ENCODE measurements around the gene ADI1. TPM values are rescaled to one million over a fixed set of nuclear protein-coding genes. Genes with fewer than 3 reads are reported as not detected.
"Not testable (repeated sequence)": the region's sequence is repeated elsewhere in the genome, so short reads cannot be mapped to it uniquely, and the experiment has no call there.

Gene ADI1
- total RNA-seq, 2 experiments from 2014 or later, result 19.2 to 22.1 TPM

DNA sequence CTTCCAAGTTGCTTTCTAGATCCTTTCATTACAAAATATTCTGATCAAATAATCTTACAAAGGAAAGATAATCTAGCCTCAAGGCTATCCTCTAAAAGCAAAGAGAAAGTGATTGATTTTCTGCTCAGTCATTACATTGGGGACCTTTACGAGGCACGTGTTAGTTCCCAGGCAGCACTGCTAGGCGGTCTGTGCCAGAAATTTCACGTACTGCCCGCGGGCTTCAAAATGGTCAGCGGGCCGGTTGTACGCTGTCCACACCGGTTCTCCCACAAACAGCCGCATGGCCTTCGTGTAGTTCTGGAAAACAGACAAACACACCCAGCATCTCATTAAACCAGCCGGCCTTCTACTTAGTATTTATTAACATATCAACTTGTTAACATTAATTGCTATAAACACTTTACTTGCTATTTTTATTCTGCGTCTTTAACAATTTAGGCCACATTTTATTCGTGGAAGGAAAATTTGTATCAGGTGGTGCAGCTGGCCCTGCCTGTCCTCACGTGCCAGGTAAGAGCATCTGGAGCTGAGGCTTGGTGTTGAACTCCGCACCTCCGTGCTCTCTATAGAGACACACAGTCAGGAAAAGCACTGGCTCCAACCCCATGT lies 20.4 kb downstream of the ADI1 start:
- Histone ChIP-seq H3K9me3 (ENCODE audit: low read length) (no peaks in the 10 kb centered on the region), H3K79me2 (ENCODE audit: insufficient read depth, low read depth, low read length) (no peaks in the 10 kb centered on the region), H3K27ac (ENCODE audit: low read depth, low read length, poor library complexity, severe bottlenecking) (no peak overlapping the region), H4K20me1 (ENCODE audit: insufficient read depth, low read length) (no peaks in the 10 kb centered on the region), H2AFZ (ENCODE audit: low read length) (no peak overlapping the region), H3K4me2 (ENCODE audit: low read length) (no peak overlapping the region), H3K36me3 (ENCODE audit: insufficient read depth, low read length) (peaks cover 42% of the 10 kb centered on the region), H3K9me2 (ENCODE audit: insufficient read depth, low read length) (no peaks in the 10 kb centered on the region), H3K4me1 (ENCODE audit: insufficient read depth, low read length, poor library complexity, severe bottlenecking) (no peaks in the 10 kb centered on the region), H3K4me3 (ENCODE audit: low read depth, low read length, poor library complexity, severe bottlenecking) (no peak overlapping the region)
- DNase-seq (ENCODE audit: low spot score), result no peak
- POLR2A ChIA-PET, result no interaction called here
- intact Hi-C loops (cut with micrococcal nuclease; ENCODE audit: unreplicated experiment), result no loop called here
- CTCF ChIA-PET (ENCODE audit: unreplicated experiment), result no interaction called here
- TF ChIP-seq, protein P1, sequence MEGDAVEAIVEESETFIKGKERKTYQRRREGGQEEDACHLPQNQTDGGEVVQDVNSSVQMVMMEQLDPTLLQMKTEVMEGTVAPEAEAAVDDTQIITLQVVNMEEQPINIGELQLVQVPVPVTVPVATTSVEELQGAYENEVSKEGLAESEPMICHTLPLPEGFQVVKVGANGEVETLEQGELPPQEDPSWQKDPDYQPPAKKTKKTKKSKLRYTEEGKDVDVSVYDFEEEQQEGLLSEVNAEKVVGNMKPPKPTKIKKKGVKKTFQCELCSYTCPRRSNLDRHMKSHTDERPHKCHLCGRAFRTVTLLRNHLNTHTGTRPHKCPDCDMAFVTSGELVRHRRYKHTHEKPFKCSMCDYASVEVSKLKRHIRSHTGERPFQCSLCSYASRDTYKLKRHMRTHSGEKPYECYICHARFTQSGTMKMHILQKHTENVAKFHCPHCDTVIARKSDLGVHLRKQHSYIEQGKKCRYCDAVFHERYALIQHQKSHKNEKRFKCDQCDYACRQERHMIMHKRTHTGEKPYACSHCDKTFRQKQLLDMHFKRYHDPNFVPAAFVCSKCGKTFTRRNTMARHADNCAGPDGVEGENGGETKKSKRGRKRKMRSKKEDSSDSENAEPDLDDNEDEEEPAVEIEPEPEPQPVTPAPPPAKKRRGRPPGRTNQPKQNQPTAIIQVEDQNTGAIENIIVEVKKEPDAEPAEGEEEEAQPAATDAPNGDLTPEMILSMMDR (conservative IDR thresholded peaks at IDR 0.05; ENCODE audit: low read length), result no peak
- no peak for TF ChIP-seq EZH2phosphoT487 (IDR thresholded peaks at IDR 0.05; ENCODE audit: borderline replicate concordance, low read depth, low read length)
- BruUV-seq (replicated peaks), result no TSS peak

DNA sequence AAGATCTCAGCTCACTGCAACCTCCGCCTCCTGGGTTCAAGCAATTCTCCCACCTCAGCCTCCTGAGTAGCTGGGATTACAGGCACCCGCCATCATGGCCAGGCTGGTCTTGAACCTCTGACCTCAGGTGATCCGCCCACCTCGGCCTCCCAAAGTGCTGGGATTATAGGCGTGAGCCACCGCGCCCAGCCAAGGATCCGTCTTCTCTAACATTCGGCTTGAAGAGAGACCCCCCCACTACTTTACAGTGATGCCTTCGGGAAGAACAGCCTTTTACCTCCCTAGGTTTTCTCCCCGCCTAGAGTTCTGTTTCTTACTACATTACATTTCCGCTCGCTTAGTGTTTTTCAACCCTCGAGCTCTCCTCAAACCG lies 22.6 kb downstream of the ADI1 start:
- H3K27ac ChIP-seq (ENCODE audit: low read depth, low read length, poor library complexity, severe bottlenecking); H3K4me3 ChIP-seq (ENCODE audit: low read depth, low read length, poor library complexity, severe bottlenecking); H3K4me2 ChIP-seq (ENCODE audit: low read length); intact Hi-C loops (cut with micrococcal nuclease; ENCODE audit: unreplicated experiment); H3K79me2 ChIP-seq (ENCODE audit: insufficient read depth, low read depth, low read length); H3K9me2 ChIP-seq (ENCODE audit: insufficient read depth, low read length); CTCF ChIA-PET (ENCODE audit: unreplicated experiment); H3K4me1 ChIP-seq (ENCODE audit: insufficient read depth, low read length, poor library complexity, severe bottlenecking); DNase-seq (ENCODE audit: low spot score); H4K20me1 ChIP-seq (ENCODE audit: insufficient read depth, low read length); H2AFZ ChIP-seq (ENCODE audit: low read length); H3K9me3 ChIP-seq (ENCODE audit: low read length); BruUV-seq (replicated peaks): not testable (repeated sequence)
- peaks cover 36% of the 10 kb centered on the region; the same call in 1 of the 2 replicates for H3K36me3 ChIP-seq (ENCODE audit: insufficient read depth, low read length)
- POLR2A ChIA-PET, result interaction anchor here (0.5 to 1.1 kb wide), 3 partner anchors 23 to 665 kb away, joined by 3 to 5 read pairs (median 3); no protein-coding TSS in a partner anchor

DNA sequence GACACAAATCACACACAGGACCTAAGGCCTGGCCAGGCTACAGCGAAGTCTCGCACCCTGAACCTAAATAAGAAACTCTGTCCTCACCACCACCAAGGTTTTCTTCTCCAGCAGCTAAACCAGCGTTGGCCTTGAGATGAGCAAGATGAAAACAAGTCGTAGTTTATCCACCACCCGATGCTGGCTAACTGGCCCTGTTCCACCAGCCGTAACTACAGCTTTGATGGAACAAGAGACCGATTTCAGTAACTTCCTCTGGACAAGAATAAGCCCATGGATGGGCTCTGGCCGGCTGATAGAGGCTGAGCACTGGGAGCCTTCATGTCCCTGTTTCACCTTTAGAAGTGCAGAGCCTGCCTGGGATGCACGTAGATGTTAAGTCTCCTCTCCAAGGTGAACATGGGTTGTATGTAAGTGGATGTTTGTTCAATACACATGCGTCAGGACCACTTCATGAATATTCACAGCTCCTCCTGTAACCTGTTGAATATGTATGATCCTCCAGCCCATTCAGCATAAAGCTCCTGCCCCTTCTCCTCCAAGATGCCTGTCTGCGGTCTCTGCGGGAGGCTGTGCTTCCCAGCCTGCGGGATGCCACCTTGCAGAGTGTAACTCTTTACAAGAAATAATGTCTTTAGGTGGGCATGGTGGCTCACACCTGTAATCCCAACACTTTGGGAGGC lies 24.2 kb downstream of the ADI1 start:
- Histone ChIP-seq H4K20me1 (ENCODE audit: insufficient read depth, low read length) (no peaks in the 10 kb centered on the region), H3K4me2 (ENCODE audit: low read length) (no peak overlapping the region), H3K9me2 (ENCODE audit: insufficient read depth, low read length) (no peaks in the 10 kb centered on the region), H3K9me3 (ENCODE audit: low read length) (no peaks in the 10 kb centered on the region), H3K79me2 (ENCODE audit: insufficient read depth, low read depth, low read length) (no peaks in the 10 kb centered on the region), H3K36me3 (ENCODE audit: insufficient read depth, low read length) (peaks cover 30% of the 10 kb centered on the region; the same call in 1 of the 2 replicates), H2AFZ (ENCODE audit: low read length) (no peak overlapping the region), H3K27ac (ENCODE audit: low read depth, low read length, poor library complexity, severe bottlenecking) (no peak overlapping the region), H3K4me1 (ENCODE audit: insufficient read depth, low read length, poor library complexity, severe bottlenecking) (no peaks in the 10 kb centered on the region), H3K4me3 (ENCODE audit: low read depth, low read length, poor library complexity, severe bottlenecking) (no peak overlapping the region)
- intact Hi-C loops (cut with micrococcal nuclease; ENCODE audit: unreplicated experiment), result no loop called here
- CTCF ChIA-PET (ENCODE audit: unreplicated experiment), result interaction anchor here (0.6 kb wide), 1 partner anchor 24 kb away, joined by 4 read pairs; no protein-coding TSS in a partner anchor
- no TSS peak for BruUV-seq (replicated peaks)
- DNase-seq (ENCODE audit: low spot score), result no peak
- POLR2A ChIA-PET, result interaction anchor here (1.2 kb wide), 1 partner anchor 14 kb away, joined by 3 read pairs; no protein-coding TSS in a partner anchor
- TF ChIP-seq, protein P1 (conservative IDR thresholded peaks at IDR 0.05; ENCODE audit: low read length), result no peak
- no peak for TF ChIP-seq EZH2phosphoT487 (IDR thresholded peaks at IDR 0.05; ENCODE audit: borderline replicate concordance, low read depth, low read length)
